Brain microvascular endothelial cell (primary cell): ENCODE data around the gene DNMT3B.
A peak's percentile ranks its signal among the peaks of the same experiment; 100 is the strongest.
"Not testable (repeated sequence)": the region's sequence is repeated elsewhere in the genome, so short reads cannot be mapped to it uniquely, and the experiment has no call there.

ENCODE experiments used
- DNase-seq: peaks from one replicate; pipeline ENCODE4 v3.0.0-alpha.2; 2020
- H3K27ac ChIP-seq: fragments of 250-450 bp; sonication (Bioruptor Pico); 2 replicates; pipeline ENCODE4 v1.5.1; 2020; ENCODE audit warnings: mild to moderate bottlenecking, moderate library complexity
- H3K27me3 ChIP-seq: fragments of 250-450 bp; sonication (Bioruptor Pico); replicated peaks from 2 replicates; pipeline ENCODE4 v1.5.1; 2020; ENCODE audit warnings: mild to moderate bottlenecking
- H3K36me3 ChIP-seq: fragments of 250-450 bp; sonication (Bioruptor Pico); replicated peaks from 2 replicates; pipeline ENCODE4 v1.5.1; 2020; ENCODE audit warnings: mild to moderate bottlenecking
- H3K4me3 ChIP-seq: 2 replicates; pipeline ENCODE4 v1.5.1; 2011; ENCODE audit warnings: low read depth, mild to moderate bottlenecking, control low read depth, low read length, moderate library complexity
- in situ Hi-C: cut with HindIII; loops from 2 replicates; pipeline ENCODE4 v1.10.0; 2017; ENCODE audit warnings: low sequenced_read_pairs, low pct_ligation_motif_present
- TF ChIP-seq, protein P1 (sequence below): IDR thresholded peaks from 2 replicates; pipeline ENCODE4 v1.5.1; 2011; ENCODE audit warnings: low read depth, mild to moderate bottlenecking, moderate library complexity, low read length, control low read depth, inconsistent platforms; ENCODE audit errors: missing control alignments

Gene DNMT3B

DNA sequence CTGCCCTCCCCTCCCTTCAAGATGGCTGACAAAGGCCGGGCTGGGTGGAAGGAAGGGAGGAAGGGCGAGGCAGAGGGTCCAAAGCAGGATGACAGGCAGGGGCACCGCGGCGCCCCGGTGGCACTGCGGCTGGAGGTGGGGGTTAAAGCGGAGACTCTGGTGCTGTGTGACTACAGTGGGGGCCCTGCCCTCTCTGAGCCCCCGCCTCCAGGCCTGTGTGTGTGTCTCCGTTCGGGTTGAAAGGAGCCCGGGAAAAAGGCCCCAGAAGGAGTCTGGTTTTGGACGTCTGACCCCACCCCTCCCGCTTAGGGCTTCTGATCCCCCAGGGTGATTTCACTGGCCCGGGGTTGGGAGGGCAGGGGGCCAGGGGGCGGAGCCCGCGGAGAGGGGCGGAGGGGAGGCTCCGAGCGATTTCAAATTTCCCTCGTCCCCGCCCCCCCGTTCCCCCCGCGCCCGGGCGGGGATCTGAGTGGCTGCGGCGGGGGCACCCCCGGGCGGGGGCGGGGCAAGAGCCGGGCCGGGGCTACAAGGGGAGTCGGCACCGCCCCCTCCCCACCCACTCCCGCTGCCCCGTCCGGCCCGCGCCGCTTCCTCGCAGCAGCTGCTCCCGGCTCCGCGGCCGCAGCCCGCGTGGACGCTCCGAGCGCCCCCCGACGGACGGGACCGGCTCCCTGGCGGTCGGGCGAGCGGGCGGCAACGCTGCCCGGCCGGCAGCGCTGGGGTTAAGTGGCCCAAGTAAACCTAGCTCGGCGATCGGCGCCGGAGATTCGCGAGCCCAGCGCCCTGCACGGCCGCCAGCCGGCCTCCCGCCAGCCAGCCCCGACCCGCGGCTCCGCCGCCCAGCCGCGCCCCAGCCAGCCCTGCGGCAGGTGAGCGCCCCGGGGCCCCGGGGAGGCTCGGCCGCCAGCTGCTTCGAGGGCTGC, at the start of gene DNMT3B:
DNMT3B (plus strand) TSS at position 555 of the 923 bp plus-strand sequence. CDS start 17,939 bp downstream, outside the sequence.
- Histone ChIP-seq H3K36me3 (no peaks in the 10 kb centered on the region), H3K4me3 (peak within 1 kb of the TSS; percentile 70), H3K27ac (no peak within 1 kb of the TSS), H3K27me3 (no peaks in the 10 kb centered on the region)
- in situ Hi-C loops: no loop called here
- peak; percentile 48 for DNase-seq
- TF ChIP-seq, protein P1, sequence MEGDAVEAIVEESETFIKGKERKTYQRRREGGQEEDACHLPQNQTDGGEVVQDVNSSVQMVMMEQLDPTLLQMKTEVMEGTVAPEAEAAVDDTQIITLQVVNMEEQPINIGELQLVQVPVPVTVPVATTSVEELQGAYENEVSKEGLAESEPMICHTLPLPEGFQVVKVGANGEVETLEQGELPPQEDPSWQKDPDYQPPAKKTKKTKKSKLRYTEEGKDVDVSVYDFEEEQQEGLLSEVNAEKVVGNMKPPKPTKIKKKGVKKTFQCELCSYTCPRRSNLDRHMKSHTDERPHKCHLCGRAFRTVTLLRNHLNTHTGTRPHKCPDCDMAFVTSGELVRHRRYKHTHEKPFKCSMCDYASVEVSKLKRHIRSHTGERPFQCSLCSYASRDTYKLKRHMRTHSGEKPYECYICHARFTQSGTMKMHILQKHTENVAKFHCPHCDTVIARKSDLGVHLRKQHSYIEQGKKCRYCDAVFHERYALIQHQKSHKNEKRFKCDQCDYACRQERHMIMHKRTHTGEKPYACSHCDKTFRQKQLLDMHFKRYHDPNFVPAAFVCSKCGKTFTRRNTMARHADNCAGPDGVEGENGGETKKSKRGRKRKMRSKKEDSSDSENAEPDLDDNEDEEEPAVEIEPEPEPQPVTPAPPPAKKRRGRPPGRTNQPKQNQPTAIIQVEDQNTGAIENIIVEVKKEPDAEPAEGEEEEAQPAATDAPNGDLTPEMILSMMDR: no peak

DNA sequence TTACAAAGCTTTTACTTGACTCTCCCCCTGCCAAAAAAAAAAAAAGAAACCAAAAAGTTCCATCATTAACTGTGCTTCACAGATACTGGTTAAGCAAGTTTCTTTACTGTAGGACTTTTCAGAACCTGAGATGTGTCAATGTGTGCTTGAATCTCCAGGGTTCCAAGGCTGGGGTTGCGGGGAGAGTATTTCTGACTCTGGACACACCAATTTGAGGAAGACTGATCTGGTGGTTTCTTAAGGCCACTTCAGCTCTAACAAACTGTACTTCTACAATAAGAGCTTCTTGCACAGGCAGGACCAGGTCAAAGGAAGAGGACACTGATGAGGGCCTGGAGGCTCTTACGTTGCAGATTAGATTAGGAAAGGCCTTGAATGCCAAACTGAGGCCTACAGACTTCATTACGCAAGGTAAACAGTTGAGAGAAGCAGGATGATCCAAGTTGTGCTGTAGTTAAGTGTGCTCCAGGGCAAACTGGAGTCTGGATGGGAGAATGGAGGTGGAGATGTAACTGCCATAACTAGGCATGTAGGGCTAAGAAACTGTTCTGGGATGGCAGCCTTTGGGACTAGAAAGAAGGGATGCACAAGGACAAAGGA, 43.3 kb upstream of the DNMT3B start:
- no peaks in the 10 kb centered on the region for H3K27me3 ChIP-seq
- no peak for DNase-seq
- peaks cover 5% of the 10 kb centered on the region for H3K36me3 ChIP-seq
- no peak overlapping the region for H3K4me3 ChIP-seq
- TF ChIP-seq, protein P1: no peak
- in situ Hi-C loops: no loop called here
- H3K27ac ChIP-seq: no peak overlapping the region

DNA sequence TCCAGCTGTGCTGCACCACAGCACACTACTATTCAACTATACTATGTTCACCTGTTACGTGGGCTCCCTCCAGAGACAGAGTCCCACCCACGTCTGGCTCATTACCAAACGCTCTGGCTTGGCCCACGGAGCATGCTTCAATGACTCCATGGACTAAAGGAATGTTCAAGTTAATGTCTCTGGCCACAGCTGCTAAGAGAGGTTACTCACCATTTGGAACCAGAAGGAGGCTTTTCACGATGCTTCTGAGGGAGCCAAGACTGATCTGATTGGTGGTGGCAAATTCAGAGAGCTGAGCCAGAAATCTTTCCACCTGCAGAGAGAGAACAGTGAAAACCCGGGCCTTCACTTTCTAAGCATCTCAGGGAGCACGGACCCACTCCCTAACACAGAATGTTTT, 34.5 kb upstream of the DNMT3B start:
- TF ChIP-seq, protein P1: no peak

DNA sequence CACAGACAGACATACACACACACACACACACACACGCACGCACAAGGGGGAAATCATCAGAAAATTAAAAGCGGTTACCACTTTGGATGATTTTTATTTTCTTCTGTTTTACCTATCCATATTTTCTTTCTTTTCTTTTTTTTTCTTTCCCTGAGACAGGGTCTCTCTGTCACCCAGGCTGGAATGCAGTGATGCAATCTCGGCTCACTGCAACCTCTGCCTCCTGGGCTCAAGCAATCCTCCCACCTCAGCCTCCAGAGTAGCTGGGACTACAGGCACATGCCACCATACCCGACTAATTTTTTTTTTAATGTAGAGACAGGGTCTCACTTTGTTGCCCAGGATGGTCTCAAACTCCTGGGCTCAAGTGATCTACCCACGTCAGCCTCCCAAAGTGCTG, 33.8 kb upstream of the DNMT3B start:
- H3K36me3 ChIP-seq: peaks cover 12% of the 10 kb centered on the region
- DNase-seq, in situ Hi-C loops: not testable (repeated sequence)

More for the DNA sequence above, 34.5 kb upstream of the DNMT3B start:
- H3K27me3 ChIP-seq: no peaks in the 10 kb centered on the region
- H3K4me3 ChIP-seq: no peak overlapping the region
- DNase-seq: peak; percentile 75
- H3K27ac ChIP-seq: no peak overlapping the region
- in situ Hi-C loops: no loop called here
- peaks cover 12% of the 10 kb centered on the region for H3K36me3 ChIP-seq

DNA sequence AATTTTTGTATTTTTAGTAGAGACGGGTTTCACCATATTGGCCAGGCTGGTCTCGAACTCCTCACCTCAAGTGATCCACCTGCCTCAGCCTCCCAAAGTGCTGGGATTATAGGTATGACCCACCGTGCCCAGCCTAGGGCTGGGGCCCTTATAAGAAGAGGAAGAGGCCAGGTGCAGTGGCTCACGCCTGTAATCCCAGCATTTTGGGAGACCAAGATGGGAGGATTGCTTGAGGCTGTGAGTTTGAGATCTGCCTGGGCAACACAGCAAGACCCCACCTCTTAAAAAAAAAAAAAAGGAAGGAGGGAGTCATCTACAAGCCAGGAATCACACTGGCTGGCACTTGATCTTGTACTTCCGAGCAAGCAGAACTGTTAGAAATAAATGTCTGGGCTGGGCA, 32.9 kb upstream of the DNMT3B start:
- H3K4me3 ChIP-seq, DNase-seq, H3K27ac ChIP-seq, in situ Hi-C loops, H3K27me3 ChIP-seq: not testable (repeated sequence)
- H3K36me3 ChIP-seq: peaks cover 12% of the 10 kb centered on the region

More for the DNA sequence above, 33.8 kb upstream of the DNMT3B start:
- H3K27me3 ChIP-seq, H3K27ac ChIP-seq, H3K4me3 ChIP-seq: not testable (repeated sequence)

DNA sequence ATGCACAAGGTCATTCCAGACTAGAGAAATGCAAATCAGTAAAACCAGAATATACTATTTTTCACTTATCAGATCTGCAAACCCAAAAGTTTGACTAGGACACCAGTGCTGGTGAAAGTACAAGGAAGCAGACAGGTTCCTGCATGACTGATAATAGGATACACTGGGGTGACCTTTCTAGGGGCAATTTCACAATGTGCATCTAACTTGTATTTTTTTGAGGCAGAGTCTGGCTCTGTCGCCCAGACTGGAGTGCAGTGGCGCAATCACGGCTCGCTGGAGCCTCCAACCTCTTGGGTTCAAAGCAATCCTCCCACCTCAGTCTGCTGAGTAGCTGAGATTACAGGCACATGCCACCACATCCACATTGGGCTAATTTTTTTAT, 30.3 kb upstream of the DNMT3B start:
- Histone ChIP-seq H3K36me3 (peaks cover under 1% of the 10 kb centered on the region), H3K4me3 (no peak overlapping the region), H3K27ac (peak overlapping the region; percentile 77), H3K27me3 (no peaks in the 10 kb centered on the region)
- in situ Hi-C loops: no loop called here
- no peak for DNase-seq
- TF ChIP-seq, protein P1: no peak
